Transverse colon (tissue), 4 donors: Measurements from ENCODE around the gene ANO1.

Experiments used
- CTCF ChIP-seq, 5 experiments: fragments of 200-600 bp in 3 of 5; fragments of 450-650 bp in 2 of 5; sonication (generic) in 3 of 5; IDR thresholded peaks; 1 replicate in 2 of 5; 2 replicates in 3 of 5; pipeline ENCODE4 v1.5.1; 2016 to 2017; ENCODE audit warnings: antibody characterized with exemption in 5 of 5, inconsistent platforms in 3 of 5, mild to moderate bottlenecking in 2 of 5, moderate library complexity in 1 of 5
- EP300 ChIP-seq: sonication (generic); formaldehyde crosslinking; IDR thresholded peaks from one replicate; pipeline ENCODE4 v1.6.1; 2017; ENCODE audit warnings: antibody characterized with exemption, low read depth
- POLR2A ChIP-seq: fragments of 450-650 bp; IDR thresholded peaks from one replicate; pipeline ENCODE4 v1.6.1; 2016; ENCODE audit warnings: antibody characterized with exemption, mild to moderate bottlenecking, moderate library complexity
- POLR2AphosphoS5 ChIP-seq, 3 donors: sonication (generic); formaldehyde crosslinking; IDR thresholded peaks; one replicate each; pipeline ENCODE4 v1.6.1; 2016; ENCODE audit warnings: antibody characterized with exemption in 3 of 3

DNA sequence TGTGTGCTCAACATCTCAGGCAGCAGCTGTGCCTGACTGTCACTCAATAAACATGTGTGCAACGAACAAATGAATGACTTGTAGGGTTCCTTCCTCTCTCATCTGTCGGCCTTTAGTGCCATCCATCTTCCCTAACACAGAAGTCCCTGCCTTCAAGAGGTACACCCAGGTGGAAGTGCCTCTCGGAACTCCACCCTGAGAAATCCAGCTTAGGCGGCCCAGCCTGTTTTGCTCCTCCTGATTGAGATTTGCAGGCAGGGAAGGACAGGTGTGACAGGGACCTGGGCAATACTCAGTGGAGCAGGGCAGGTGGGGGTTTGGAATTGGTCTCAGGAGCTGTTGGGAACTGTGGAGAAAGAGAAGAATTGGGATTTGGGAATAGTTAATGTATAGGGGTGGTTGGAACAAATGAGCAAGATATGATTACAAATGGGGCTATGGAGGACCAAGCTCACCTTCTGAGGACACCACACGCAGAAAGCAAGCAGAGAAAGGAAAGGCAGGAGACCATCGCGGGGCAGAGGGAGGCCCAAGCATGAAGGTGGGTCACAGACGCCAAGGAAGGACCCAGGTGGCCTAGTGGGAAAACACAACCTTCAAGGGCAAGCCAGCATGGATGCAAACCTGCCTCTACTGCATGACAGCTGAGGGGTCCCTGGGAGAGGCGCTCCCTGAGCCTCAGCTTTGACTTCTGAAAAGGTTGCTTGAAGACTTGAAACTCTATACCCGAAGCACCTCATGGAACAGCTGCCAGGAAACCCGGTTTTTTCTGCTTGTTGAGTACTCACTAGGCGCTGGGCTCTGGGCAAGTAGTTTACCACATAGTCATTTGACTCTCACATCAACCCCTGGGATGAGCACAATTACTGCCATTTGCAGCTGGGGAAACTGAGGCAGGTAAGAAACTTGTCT is 40.9 kb upstream of the ANO1 start:
- TF ChIP-seq POLR2A (no peak), POLR2AphosphoS5 (IDR thresholded peaks at IDR 0.05) (no peak), CTCF (IDR thresholded peaks at IDR 0.05) (no peak), EP300 (no peak)
